ENCODE measurements around the gene CELF4. TPM values are rescaled to one million over a fixed set of nuclear protein-coding genes. Genes with fewer than 3 reads are reported as not detected.

Gene CELF4
- polyA plus RNA-seq, 1 experiment, result not detected

DNA sequence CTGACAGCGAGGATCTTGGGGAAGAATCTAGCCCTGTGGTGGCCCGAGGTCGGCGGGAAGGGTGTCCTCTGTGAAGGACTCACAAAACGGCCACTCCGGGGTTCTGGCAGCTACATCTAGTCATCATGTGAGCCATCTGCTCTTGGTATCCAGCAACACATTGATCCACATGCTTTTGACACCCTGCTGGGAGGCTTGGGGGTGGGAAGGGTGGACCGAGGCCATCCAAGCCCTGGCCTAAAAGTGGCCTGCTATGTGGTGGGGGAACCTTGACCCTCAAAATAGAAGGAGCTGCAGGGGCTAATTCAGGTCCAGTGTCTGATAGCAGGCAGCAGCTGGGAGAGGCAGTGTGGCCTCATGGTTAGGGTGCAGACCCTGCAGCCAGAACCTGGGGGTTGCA lies 145.7 kb downstream of the CELF4 start:
- no peak overlapping the region for H3K27ac ChIP-seq (ENCODE audit: low read depth, low read length)
- ChIA-PET POLR2A (no interaction called here), CTCF (no interaction called here)
- peaks cover 8% of the 10 kb centered on the region for H3K27me3 ChIP-seq (ENCODE audit: control insufficient read depth, insufficient read depth, low read length)
- H3K4me3 ChIP-seq (ENCODE audit: low read depth, low read length), result no peak overlapping the region
- TF ChIP-seq, protein P1, sequence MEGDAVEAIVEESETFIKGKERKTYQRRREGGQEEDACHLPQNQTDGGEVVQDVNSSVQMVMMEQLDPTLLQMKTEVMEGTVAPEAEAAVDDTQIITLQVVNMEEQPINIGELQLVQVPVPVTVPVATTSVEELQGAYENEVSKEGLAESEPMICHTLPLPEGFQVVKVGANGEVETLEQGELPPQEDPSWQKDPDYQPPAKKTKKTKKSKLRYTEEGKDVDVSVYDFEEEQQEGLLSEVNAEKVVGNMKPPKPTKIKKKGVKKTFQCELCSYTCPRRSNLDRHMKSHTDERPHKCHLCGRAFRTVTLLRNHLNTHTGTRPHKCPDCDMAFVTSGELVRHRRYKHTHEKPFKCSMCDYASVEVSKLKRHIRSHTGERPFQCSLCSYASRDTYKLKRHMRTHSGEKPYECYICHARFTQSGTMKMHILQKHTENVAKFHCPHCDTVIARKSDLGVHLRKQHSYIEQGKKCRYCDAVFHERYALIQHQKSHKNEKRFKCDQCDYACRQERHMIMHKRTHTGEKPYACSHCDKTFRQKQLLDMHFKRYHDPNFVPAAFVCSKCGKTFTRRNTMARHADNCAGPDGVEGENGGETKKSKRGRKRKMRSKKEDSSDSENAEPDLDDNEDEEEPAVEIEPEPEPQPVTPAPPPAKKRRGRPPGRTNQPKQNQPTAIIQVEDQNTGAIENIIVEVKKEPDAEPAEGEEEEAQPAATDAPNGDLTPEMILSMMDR (IDR thresholded peaks at IDR 0.05; ENCODE audit: low read depth, low read length), result no peak
- no peak for DNase-seq (ENCODE audit: low read depth, low spot score)
- H3K9me3 ChIP-seq (ENCODE audit: control insufficient read depth, insufficient read depth, low read length), result no peaks in the 10 kb centered on the region

DNA sequence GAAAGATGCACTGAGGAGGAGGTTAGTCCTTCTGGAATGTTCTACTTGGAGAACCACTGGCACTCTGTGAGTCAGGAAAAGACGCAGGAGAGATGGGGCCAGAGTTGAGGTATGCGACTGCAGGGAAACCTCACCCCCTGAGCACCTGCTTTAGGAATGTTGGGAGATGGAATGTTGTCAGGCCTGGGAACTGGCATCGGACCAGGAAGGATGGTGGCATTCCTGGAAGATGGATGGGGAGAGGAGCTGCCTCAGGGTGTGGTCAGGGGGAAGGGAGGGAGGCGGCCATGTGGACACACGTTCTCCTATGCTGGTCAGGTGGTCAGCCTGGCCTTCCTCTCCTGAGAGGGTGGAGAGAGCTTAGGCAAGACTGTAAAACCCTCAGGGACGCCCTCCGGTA lies 146.3 kb downstream of the CELF4 start:
- DNase-seq (ENCODE audit: low read depth, low spot score), result no peak
- Histone ChIP-seq H3K9me3 (ENCODE audit: control insufficient read depth, insufficient read depth, low read length) (no peaks in the 10 kb centered on the region), H3K27ac (ENCODE audit: low read depth, low read length) (no peak overlapping the region), H3K27me3 (ENCODE audit: control insufficient read depth, insufficient read depth, low read length) (peaks cover 8% of the 10 kb centered on the region), H3K4me3 (ENCODE audit: low read depth, low read length) (no peak overlapping the region)
- TF ChIP-seq, protein P1 (IDR thresholded peaks at IDR 0.05; ENCODE audit: low read depth, low read length), result no peak
- ChIA-PET POLR2A (no interaction called here), CTCF (no interaction called here)

DNA sequence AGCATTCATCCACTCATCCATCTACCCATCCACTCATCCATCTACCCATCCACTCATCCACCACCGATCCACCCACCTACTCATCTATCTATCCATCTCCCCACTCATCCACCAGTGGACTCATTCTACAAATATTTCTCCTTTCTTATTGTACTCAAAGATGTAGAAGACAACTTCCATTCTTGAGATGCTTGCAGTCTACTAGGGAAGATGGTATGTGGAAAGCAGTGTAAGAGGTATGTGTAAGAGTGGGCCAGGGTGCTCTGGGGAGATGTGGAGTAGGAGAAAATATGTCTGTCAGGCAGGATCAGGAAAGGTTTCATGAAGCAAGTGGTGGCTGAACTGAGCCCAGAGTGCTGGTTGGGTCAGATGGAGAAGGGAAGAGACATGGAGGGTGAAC lies 150.8 kb downstream of the CELF4 start:
- DNase-seq (ENCODE audit: low read depth, low spot score), result no peak
- TF ChIP-seq, protein P1 (IDR thresholded peaks at IDR 0.05; ENCODE audit: low read depth, low read length), result no peak
- Histone ChIP-seq H3K4me3 (ENCODE audit: low read depth, low read length) (no peak overlapping the region), H3K9me3 (ENCODE audit: control insufficient read depth, insufficient read depth, low read length) (peaks cover 5% of the 10 kb centered on the region; the same call in 1 of the 2 replicates), H3K27ac (ENCODE audit: low read depth, low read length) (no peak overlapping the region), H3K27me3 (ENCODE audit: control insufficient read depth, insufficient read depth, low read length) (peaks cover 10% of the 10 kb centered on the region)
- POLR2A ChIA-PET, result no interaction called here
- CTCF ChIA-PET, result interaction anchor here (0.7 kb wide), 1 partner anchor 48 kb away, joined by 4 read pairs; no protein-coding TSS in a partner anchor

DNA sequence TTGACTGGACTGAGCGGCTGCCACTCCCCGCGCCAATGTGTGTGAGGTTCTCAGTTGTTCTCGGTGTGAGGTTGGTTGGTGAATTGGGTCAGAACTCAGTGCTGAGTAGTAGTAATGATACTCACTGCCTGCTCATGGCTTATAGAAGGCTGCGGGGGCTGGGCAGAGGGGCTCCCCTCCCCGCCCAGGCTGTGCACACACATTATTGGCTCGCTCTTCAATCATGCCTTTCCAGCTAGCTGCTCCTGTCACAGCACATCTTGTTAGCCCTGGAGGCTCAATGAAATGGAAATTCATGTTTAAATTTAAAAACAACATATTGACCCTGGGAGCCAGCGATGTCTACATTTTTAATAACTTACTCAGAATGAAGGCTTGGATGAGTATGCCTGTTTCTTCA lies 152.8 kb downstream of the CELF4 start:
- TF ChIP-seq, protein P1 (IDR thresholded peaks at IDR 0.05; ENCODE audit: low read depth, low read length), result no peak
- ChIA-PET CTCF (no interaction called here), POLR2A (no interaction called here)
- no peak for DNase-seq (ENCODE audit: low read depth, low spot score)
- H3K27me3 ChIP-seq (ENCODE audit: control insufficient read depth, insufficient read depth, low read length), result peaks cover 10% of the 10 kb centered on the region
- H3K4me3 ChIP-seq (ENCODE audit: low read depth, low read length), result no peak overlapping the region
- H3K27ac ChIP-seq (ENCODE audit: low read depth, low read length), result no peak overlapping the region
- H3K9me3 ChIP-seq (ENCODE audit: control insufficient read depth, insufficient read depth, low read length), result peaks cover 5% of the 10 kb centered on the region; the same call in 1 of the 2 replicates

DNA sequence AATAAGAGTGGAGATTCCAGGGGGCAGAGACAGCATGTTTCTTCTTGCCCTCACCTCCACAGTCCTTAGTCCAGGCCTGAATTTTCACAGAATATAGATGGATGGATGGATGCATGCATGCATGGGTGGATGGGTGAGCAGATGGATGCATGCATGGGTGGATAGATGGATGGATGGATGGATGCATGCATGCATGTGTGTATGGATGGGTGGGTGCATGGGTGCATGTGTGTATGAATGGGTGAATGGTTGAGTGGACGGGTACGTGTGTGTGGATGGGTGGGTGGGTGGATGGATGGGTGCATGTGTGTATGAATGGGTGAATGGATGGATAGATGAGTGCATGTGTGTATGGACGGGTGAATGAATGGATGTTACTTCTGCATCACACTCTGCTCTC lies 153.3 kb downstream of the CELF4 start:
- H3K27me3 ChIP-seq (ENCODE audit: control insufficient read depth, insufficient read depth, low read length), result peaks cover 10% of the 10 kb centered on the region
- peaks cover 5% of the 10 kb centered on the region; the same call in 1 of the 2 replicates for H3K9me3 ChIP-seq (ENCODE audit: control insufficient read depth, insufficient read depth, low read length)
- ChIA-PET CTCF (no interaction called here), POLR2A (no interaction called here)
- DNase-seq (ENCODE audit: low read depth, low spot score), result no peak
- TF ChIP-seq, protein P1 (IDR thresholded peaks at IDR 0.05; ENCODE audit: low read depth, low read length), result no peak
- H3K27ac ChIP-seq (ENCODE audit: low read depth, low read length), result no peak overlapping the region
- no peak overlapping the region for H3K4me3 ChIP-seq (ENCODE audit: low read depth, low read length)

All from AG04450 (cell line).